Measurements from ENCODE around the gene PIAS2.
"Not testable (repeated sequence)": the region's sequence is repeated elsewhere in the genome, so short reads cannot be mapped to it uniquely, and the experiment has no call there.

The PIAS2 gene

DNA sequence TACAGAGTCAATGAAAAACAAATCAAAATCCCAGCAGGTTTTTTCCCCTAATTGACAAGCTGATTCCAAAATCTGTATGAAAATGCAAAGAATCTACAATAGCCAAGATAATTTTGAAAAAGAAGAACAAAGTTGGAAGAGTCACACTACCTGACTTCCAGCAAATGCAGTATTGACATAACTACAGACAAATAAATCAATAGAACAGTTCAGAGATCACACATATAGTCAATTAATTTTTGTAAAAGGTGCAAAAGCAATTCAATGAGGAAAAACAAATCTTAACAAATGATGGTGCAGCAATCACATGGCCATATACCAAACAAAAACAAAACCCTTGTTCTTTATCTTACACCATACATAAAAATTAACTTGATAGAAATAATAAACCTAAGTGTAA is 85.9 kb downstream of the PIAS2 start:
- no peak for DNase-seq (ENCODE audit: low read depth)

DNA sequence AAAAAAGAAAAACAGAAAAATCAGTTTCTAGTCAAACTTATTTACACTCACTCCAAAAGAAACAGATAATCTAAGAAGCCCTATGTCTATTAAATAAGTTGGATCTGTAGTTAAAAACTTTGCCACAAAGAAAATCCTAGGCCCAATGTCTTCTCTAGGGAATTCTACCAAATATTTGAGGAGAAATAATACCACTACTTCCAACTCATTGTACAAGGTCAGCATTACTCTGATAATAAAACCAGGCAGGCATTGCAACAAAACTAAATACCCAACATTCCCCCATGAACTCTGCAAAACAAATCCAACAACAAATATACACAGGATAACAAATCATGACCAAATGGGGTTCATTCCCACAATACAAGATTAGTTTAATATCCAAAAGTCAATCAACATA is 86.7 kb downstream of the PIAS2 start:
- no peak for DNase-seq (ENCODE audit: low read depth)

DNA sequence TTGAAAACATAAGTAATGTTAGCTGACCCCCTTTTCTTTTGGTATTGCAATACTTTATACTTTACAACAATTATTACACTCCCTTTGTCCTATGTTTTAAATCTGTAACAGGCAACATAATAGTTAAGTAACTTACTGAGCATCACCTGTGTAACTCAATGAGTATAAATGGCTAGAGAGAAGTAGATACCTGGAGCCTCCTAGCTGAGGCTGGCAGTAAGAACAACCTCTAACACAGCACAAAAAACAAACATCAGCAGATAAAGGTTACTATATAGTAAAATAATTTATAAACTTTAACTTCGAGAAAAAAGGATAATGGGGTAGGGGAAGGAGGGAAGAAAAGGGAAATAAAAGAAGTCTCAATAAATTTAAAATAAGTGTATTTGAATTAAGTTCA is 87.4 kb downstream of the PIAS2 start:
- DNase-seq (ENCODE audit: low read depth): no peak

DNA sequence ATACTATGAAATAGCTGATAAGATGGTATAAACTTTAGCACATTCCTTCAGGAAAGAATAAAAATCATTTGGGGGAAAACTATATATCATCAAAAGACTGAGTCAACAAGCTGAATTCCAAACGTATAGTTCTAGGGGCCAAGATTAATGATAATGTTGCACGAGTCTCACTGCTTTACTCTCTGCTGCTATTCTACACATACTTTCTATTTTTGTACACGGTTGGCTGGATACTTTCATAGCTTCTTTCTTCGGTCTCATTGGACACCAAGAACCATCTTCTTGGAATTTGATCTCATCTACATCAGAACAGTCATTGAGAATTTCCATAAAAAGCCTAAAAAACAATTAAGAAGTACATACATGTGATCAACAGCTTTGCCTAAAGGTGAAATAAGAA is 87.8 kb downstream of the PIAS2 start:
- DNase-seq (ENCODE audit: low read depth): no peak

DNA sequence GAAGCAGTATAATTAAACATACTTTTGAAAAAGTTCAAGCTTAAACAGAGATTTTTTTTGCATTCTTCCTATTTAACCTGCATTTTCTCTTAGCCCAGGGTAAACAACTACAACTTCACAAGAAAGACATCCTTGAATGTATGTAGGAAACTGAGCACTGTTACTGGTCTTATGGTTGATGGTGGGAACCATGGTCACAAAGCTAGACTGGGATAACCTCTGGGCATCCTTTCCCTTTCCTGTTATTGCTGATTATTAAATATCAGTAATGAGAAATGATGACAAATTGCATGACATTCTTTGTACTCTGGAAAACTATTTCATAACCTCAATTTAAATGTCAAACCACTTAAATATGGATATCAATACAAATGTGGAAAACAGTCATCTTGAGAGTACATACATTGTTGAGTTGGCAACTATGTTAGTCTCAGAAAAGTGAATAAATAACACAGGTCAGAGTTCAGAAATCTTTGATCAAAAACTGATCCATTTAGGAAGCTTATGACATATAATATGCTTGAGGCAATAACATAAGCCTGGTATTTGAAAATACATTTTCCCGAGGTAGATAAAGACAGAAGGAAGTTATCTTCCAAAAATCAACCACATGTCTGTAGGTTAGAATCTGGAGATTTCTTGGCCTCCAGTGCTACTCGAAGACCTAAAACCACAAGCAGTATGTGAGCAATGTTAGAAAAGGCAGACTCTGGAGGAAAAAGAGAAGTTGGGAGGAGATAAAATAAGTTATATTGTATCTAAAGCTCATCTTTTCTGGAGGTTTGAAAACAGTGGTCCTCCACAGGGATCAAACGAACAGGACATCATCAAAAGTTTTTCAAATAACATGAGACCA is 95.2 kb downstream of the PIAS2 start:
- DNase-seq (ENCODE audit: low read depth): no peak

DNA sequence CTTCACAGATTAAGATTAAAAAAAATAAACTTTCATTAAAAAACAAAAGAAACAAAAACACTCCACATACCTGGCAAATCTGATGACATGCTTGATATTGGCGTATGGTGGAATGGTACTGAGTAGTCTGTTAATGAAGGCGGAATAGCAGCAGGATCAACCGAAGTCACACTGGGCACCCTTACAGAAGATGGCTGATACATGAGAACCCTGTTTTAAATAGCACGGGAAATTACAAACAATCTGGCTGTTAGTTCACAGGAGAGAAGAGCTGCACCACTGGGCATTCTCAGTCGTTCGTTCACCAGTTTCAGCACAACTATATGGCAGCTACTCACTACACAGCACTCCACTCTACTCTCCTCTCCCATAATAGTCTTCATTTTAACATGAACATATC is 96.4 kb downstream of the PIAS2 start:
- no peak for DNase-seq (ENCODE audit: low read depth)

DNA sequence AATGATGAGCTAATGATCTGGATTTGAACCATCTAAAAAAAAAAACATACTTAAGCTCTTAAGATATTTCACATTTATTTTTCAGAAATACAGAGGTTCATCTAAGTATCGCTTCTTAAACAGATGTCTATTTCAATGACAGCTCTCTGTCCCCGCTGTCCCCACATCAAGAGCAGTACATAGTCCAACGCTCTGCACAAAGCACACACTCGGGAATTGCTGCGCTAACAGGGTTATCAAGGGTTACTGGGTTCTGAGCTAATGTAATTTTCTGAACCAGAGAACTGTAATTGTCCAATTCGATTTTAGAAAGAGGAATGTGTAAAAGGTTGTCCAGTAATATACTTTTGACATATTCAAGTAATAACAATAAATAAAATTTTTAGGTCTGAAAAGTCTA is 101.6 kb downstream of the PIAS2 start:
- DNase-seq (ENCODE audit: low read depth): no peak

DNA sequence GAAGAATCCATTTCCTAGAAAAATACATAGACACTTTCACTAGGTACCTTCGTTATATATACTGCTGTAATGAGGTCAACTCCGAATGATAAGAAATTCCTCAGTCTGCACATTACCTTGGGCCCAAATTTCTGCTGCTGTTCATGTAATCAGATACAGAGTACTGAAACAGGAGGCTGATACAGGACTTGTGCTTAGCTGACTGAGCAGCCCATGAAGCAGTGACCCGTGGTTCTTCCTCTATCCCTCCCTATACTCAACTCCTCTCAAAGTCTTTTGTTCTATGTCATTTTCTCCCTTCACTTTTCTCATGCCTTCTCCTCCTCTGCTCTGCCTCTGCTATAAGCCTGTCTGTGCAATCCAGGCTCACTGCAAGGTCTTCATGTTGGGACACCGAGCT is 102.9 kb downstream of the PIAS2 start:
- DNase-seq (ENCODE audit: low read depth): no peak

DNA sequence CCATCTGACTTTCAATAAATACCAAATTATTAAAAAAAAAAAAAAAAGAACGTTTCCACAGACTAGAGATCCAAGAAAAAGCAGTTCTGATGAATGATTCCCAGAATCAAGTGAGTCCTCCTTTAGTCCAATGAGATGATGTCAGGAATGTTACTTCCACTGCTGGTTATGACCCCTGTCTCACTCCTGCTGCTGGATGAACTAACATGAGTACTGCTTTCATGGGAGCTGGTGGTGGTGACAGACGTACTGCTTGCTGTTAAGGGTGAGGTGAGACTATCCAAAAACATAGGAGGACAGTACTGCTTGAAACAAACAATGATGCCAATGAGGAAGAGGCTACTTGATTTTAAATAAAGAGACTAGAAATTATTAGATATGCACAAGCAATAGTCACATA is 105.0 kb downstream of the PIAS2 start:
- DNase-seq (ENCODE audit: low read depth): no peak

DNA sequence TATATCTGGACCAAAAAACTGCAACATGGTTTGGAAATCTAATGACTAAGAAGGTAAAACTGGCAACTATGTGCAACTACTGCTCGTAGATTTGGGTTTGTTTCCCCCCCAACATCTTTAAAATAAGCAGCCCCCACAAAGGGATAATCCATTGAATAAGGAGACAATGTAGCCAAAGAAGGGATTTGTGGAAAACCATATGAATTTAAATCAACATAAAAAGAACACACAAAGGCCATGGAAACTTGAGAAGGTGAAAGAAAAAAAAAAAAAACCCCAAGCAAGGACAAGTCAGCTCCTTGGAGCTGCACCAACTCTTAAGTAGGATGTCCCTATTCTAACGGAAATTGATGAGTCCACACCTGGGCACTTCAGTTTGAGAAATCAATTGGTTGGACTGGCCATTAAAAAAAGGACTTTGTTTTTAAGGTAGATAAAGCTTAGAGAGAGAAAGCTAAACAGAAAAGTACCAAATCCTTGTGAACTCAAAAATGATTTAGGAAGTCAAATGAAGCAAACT is 106.8 kb downstream of the PIAS2 start:
- DNase-seq (ENCODE audit: low read depth): no peak

DNA sequence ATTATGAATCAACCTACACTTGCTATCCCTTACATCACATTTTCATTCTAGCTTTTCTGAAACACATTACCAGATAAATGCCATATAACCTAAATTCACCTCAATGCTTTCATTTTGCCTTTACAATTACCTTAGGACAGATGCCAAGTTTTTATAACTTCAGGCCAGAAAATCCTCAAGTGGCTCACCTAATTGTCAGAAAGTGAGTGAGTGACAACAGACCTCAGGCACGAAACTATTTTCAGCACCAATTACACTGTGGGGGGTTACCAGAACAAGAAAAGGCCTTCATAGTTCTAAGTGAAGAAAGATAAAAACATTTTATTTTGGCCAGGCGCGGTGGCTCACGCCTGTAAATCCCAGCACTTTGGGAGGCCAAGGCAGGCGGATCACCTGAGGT is 108.2 kb downstream of the PIAS2 start:
- DNase-seq (ENCODE audit: low read depth): no peak

DNA sequence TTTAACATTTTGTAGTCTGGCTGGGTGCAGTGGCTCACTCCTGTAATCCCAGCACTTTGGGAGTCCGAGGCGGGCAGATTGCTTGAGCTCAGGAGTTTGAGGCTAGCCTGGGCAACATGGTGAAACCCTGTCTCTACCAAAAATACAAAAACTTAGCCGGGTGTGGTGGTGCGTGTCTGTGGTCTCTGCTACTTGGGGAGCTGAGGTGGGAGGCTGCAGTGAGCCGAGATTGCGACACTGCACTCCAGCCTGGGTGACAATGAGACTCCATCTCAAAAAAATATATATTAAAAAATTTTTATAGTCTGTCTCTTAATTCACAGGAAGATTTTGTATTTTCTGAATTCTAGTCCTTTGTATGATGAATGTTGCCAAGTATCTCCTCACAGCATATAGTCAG is 121.4 kb downstream of the PIAS2 start:
- not testable (repeated sequence) for DNase-seq (ENCODE audit: low read depth)

DNA sequence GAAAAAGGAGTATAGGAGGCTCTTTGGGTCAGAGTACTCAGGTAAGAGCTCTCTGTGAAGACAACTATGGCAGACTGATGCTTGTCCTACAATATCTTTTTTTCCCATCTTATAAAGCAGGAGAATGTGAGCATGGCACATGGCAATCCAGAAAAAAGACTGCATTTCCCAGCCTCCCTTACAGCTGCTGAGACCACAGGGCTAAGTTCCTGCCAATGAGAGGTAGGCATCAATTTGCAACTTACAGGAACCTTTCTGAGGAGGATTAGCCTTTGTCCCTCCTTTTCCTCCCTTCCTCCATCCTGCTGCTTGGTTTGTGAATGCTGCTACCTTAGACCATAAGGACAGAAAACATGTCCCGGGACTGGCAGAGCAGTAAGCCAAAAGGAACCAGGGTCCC is 122.7 kb downstream of the PIAS2 start:
- no peak for DNase-seq (ENCODE audit: low read depth)

DNA sequence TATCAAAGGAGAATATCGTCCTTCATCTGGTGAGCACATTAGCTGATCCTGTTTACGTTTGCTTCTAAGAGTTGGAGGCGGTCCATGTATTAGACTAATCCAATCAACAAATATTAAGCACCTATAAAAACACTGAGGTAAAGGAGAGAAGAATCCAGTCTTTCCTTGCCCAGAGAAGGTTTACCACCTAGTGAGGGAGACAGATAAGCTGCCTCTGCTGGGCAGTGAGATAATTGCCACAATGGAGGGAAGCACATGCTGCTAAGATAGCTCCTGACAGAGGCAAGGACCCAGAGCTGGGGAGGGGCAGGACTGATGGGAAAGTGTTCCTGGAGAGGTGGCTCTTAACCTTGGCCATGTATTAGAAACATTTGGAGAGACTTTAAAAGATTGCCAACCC is 123.7 kb downstream of the PIAS2 start:
- DNase-seq (ENCODE audit: low read depth): no peak

DNA sequence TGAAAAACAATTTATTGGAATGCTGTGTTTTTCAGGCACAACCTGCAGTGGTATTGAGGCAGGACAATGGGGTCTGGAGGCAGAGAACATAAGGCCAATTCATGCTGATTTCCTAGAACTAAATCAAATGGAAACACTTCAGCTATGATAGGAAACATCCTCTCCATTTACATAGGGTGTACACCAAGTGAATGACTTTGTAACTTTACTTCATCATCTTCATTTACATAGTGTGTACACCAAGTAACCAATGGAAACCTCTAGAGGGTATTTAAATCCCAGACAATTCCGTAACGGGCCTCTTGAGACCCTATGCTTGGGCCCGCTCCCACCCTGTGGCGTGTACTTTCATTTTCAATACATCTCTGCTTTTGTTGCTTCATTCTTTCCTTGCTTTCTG is 128.2 kb downstream of the PIAS2 start:
- DNase-seq (ENCODE audit: low read depth): no peak

DNA sequence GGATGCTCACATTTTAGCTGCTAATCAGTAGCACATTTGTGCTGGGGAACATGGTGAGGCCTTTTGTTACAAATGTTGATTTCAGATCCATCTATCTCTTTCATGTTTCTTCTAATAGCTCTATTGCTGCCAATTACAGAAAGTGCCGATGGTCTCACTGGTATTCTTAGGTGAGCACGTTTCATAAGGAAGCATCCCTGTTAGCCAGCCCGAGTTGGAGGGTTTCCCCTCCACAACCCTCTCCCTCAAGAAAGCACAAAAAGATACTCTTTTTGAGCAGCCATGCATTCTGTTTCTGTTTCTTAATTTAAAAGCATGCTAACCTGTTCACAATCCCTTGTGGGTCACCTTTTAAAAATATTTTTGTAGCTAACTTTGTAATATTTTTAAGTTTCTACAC is 129.6 kb downstream of the PIAS2 start:
- DNase-seq (ENCODE audit: low read depth): no peak

DNA sequence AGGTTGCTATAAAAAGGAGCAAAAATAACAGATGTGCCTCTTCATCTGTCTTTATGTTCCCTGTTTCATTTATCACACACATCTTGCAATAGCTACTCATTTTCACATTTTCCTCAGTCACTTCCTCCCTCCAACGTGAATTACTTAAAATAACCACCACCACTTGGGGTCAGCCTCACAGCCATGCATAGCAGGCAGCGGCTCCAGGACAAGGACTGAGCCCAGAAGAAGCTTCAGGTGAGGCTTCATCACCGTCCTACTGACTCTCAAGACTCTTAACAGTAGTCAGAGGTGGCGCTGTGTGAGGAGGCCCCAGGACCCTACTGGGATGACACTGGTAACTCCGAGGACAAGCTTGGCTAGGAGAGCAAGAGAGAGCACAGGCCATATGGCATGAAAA is 144.9 kb downstream of the PIAS2 start:
- DNase-seq (ENCODE audit: low read depth): no peak

DNA sequence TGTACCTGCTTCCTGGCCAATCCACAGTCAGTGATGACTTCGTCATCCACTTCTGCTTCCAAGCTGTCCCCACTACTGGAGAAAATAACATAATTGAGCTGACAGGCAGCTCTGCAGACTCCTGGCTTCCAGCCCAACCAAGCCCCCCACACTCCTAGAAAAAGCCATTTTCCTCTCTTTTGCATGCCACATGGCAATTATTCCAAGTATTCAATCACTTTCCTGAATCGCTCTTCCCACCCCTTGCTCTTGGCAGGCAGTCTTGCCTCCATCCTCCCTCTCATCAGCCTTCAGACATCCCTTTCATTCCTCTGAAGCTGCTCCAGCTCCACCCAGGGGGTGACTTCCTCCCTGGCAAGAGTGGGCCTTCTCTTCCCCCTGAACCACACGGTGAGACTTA is 146.2 kb downstream of the PIAS2 start:
- DNase-seq (ENCODE audit: low read depth): no peak

DNA sequence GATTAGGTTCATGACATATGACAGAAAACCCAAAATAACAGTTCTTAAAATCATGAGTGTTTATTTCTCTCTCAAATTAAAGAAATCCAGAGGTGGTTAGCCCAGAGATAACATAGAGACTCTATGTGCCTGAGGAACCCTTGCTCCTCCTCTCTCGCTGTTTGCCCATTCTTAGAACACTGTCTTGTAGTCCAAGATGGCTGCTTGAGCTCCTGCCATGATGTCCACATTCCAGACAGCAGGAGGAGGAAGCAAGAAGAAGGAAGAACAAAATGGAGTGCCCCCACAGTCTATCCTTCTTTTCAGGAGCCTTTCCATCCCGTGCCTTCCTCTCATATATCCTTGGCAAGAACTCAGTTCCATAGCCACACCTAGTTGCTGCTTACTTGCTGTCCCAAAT is 146.6 kb downstream of the PIAS2 start:
- DNase-seq (ENCODE audit: low read depth): no peak

DNA sequence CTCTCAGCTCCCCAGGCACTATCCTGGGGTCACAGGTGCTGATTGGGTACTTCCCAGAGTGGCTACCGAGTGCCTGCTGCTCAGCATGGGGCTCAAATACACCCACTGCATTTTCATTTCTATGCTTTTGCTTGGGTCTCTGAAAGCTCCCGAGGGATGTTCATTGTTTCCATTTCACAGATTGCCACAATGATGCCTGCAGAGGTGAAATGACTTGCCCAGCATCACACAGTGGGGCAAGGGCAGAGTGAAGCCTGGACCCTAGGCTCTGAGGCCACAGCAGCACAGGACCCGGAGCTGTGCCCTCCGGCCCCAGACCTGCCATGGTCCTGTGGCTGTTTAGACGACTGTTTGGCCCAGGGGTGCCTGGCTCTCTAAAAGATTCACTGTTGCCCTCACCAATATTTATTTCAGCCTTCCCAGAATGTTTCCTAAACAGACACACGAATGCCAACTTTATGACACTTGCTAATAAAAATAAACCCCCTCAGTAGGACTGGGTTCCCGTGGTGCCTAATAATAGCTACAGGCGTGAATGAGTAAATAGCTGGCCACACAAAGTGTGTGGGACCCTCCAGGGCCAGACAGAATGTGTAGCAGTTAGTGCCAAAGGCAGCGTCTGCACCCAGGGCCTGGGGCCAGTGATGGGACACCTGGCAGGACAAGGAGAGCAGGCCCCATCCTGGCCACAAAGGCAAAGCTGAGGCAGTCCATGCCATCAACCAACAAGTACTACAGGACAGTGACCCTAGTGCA is 149.0 kb downstream of the PIAS2 start:
- no peak for DNase-seq (ENCODE audit: low read depth)

DNA sequence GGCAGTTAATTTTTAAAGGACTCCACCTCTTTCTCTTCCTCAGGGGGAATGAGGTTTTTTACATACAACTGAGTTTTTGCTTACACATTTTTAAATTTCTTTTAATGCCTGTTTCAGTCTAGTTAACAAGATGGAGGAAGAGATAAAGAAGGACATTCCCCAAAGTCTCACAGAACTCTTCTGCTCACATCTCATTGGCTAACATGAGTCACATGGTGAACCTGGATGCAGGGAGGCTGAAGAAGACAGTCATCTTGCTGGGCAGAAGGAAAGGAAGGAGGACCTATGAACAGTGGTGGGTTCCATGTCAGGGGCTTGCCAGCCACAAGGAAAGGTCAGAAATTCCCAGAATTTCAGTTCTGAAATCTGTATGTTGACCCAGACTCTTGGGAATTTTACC is 150.1 kb downstream of the PIAS2 start:
- no peak for DNase-seq (ENCODE audit: low read depth)

DNA sequence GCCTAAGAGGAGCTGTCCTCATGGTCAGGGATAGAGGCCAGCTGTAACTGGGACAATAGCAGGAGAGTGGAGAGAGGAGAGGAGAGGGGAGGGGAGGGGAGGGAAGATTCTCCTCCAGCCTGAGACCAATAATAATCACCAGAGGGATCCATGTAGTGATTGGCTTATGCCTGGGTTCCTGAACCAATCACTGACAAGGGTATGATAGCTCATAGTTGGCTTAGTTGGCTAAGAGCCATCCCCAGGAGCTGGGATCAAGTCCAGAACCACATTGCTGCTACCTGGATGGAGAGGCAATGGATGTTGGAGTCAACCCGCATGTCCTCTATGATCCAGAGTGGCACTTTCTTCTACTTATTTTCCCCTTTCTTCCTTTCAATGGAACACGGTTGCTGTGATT is 152.7 kb downstream of the PIAS2 start:
- no peak for DNase-seq (ENCODE audit: low read depth)

DNA sequence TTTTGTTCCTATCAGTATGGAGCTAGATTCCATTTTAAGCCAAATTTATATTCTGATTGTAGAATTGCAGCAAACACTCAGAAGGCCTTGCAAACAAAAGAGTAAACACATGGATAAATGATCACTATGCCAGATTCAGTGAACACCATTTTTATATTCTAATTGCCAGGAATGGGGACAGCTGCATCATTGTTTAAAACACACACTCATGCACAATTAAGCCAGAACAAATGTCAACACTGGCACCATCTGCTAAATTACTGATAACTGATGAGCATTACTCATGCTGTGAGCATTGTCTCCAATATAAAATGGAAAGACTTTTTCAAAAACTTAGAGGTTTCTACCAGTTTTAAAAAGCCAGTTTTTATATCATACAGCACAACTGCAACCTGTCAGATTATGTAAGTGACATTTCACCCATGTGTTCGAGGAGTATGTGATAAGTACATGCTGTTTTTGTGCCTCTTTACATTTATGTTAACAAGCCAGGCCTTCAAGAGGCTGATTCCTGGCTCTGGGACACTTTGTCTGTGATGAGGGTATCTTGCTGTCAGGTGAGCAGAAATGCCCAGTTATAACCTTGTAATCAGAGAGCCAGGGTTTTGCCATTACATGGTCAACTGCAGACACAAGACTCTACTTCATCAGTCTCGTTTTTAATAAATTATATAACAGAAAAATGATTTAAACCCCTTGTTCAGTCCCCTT is 156.1 kb downstream of the PIAS2 start:
- no peak for DNase-seq (ENCODE audit: low read depth)
